ENCODE data around the gene POLR3A. TPM values are rescaled to one million over a fixed set of nuclear protein-coding genes. Genes with fewer than 3 reads are reported as not detected.

Gene POLR3A
- total RNA-seq, 1 donor from 2014 or later, result 27.5 TPM

DNA sequence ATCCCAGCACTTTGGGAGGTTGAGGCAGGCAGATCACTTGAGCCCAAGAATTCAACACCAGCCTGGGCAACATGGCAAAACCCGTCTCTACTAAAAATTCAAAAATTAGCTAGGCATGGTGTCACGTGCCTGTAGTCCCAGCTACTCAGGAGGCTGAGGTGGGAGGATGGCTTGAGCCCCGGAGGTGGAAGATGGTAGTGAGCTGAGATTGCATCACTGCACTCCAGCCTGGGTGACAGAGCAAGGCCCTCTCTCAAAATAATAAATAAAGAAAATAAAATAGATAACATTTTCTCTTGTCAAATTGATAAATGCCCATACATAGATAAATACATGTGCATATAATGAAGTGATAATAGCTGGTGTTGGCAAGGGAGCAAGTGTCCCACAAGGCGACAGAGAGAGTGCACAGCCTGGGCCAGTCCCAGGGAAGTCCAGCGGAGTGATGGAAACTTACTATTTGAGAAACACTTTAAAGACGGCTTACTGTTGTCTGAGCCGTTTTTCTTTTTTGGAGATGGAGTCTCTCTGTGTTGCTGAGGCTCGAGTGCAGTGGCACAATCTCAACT, 69.3 kb downstream of the POLR3A start:
- peaks cover 9% of the 10 kb centered on the region for H3K9me3 Mint-ChIP-seq (ENCODE audit: low read depth)
- DNase-seq (ENCODE audit: low spot score, unreplicated experiment), result no peak
- H3K4me3 Mint-ChIP-seq (ENCODE audit: low read depth), result no peak overlapping the region
- no peaks in the 10 kb centered on the region for H3K27me3 Mint-ChIP-seq
- H3K4me1 Mint-ChIP-seq (ENCODE audit: low read depth), result peaks cover 7% of the 10 kb centered on the region
- peaks cover 5% of the 10 kb centered on the region for H3K36me3 Mint-ChIP-seq (ENCODE audit: insufficient read depth)
- TF ChIP-seq, protein P1, sequence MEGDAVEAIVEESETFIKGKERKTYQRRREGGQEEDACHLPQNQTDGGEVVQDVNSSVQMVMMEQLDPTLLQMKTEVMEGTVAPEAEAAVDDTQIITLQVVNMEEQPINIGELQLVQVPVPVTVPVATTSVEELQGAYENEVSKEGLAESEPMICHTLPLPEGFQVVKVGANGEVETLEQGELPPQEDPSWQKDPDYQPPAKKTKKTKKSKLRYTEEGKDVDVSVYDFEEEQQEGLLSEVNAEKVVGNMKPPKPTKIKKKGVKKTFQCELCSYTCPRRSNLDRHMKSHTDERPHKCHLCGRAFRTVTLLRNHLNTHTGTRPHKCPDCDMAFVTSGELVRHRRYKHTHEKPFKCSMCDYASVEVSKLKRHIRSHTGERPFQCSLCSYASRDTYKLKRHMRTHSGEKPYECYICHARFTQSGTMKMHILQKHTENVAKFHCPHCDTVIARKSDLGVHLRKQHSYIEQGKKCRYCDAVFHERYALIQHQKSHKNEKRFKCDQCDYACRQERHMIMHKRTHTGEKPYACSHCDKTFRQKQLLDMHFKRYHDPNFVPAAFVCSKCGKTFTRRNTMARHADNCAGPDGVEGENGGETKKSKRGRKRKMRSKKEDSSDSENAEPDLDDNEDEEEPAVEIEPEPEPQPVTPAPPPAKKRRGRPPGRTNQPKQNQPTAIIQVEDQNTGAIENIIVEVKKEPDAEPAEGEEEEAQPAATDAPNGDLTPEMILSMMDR (IDR thresholded peaks at IDR 0.05; ENCODE audit: unreplicated experiment), result no peak
- H3K27ac Mint-ChIP-seq, result no peak overlapping the region

DNA sequence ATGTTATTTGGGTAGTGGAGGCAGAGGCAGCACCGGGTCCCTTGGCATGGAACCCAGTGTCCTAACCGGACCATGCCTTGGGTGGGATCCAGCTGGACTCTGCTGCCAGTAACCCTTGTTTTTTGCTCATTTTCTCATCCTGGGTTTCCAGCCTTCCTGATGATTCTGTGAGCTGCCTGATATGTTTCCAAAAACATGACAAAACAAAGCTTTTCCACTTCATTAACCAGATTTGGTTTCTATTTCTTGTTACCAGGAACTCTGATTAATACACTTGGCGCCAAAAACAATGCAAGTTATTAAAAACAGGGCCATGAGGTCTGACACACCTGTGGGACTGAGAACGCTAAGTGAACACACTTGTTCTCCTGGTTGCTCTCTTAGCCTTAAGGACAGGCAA, 69.9 kb downstream of the POLR3A start:
- TF ChIP-seq, protein P1 (IDR thresholded peaks at IDR 0.05; ENCODE audit: unreplicated experiment), result no peak
- Mint-ChIP-seq H3K9me3 (ENCODE audit: low read depth) (peaks cover 5% of the 10 kb centered on the region), H3K27ac (no peak overlapping the region), H3K4me1 (ENCODE audit: low read depth) (peaks cover 8% of the 10 kb centered on the region), H3K36me3 (ENCODE audit: insufficient read depth) (peaks cover 2% of the 10 kb centered on the region), H3K4me3 (ENCODE audit: low read depth) (no peak overlapping the region), H3K27me3 (no peaks in the 10 kb centered on the region)
- DNase-seq (ENCODE audit: low spot score, unreplicated experiment), result no peak

DNA sequence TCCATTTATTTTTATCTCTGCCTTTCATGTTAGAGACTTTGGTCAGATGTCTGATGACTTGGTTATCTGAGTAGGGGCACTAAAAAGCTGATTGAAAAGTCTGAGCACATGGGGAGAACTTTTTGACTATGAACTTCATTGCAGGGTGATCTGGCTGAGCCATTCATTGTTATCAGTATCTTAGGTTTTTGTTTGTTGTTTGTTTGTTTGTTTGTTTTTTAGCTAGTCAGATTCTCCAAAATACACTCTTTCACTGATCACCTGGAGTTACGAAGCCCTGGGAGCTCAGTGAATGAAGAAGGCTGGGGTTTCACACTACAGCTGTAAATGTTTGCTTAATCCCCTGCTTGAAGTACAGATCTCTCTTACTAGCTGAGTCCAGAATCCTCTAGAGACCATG, 74.2 kb downstream of the POLR3A start:
- Mint-ChIP-seq H3K9me3 (ENCODE audit: low read depth) (peaks cover 5% of the 10 kb centered on the region), H3K4me3 (ENCODE audit: low read depth) (no peak overlapping the region), H3K27ac (peak overlapping the region; percentile 44), H3K36me3 (ENCODE audit: insufficient read depth) (peaks cover 4% of the 10 kb centered on the region), H3K27me3 (no peaks in the 10 kb centered on the region), H3K4me1 (ENCODE audit: low read depth) (peaks cover 4% of the 10 kb centered on the region)
- DNase-seq (ENCODE audit: low spot score, unreplicated experiment), result no peak
- TF ChIP-seq, protein P1 (IDR thresholded peaks at IDR 0.05; ENCODE audit: unreplicated experiment), result no peak

DNA sequence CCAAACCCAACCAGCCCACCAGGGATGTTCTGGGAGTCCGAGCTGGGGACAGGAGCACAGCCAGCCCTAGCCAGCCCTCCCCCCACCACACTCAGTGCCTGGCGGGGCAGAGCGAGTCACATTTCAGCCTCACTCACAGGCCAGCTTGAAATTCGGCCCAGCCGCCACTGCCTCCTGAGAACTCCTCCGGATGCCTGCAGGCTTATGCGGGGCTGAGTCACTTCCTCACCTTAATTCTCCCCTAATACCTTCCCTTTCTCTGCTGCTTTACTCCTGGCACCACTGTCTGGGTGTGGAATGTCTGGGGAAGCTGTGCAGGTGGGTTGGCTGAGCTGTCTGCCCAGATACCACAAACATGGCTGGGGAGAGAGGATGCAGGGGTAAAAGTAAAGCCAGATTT, 80.1 kb downstream of the POLR3A start:
- no peak overlapping the region for H3K27ac Mint-ChIP-seq
- peaks cover 3% of the 10 kb centered on the region for H3K4me1 Mint-ChIP-seq (ENCODE audit: low read depth)
- peaks cover 5% of the 10 kb centered on the region for H3K9me3 Mint-ChIP-seq (ENCODE audit: low read depth)
- no peak for DNase-seq (ENCODE audit: low spot score, unreplicated experiment)
- H3K4me3 Mint-ChIP-seq (ENCODE audit: low read depth), result no peak overlapping the region
- peaks cover 4% of the 10 kb centered on the region for H3K36me3 Mint-ChIP-seq (ENCODE audit: insufficient read depth)
- TF ChIP-seq, protein P1 (IDR thresholded peaks at IDR 0.05; ENCODE audit: unreplicated experiment), result no peak
- no peaks in the 10 kb centered on the region for H3K27me3 Mint-ChIP-seq

DNA sequence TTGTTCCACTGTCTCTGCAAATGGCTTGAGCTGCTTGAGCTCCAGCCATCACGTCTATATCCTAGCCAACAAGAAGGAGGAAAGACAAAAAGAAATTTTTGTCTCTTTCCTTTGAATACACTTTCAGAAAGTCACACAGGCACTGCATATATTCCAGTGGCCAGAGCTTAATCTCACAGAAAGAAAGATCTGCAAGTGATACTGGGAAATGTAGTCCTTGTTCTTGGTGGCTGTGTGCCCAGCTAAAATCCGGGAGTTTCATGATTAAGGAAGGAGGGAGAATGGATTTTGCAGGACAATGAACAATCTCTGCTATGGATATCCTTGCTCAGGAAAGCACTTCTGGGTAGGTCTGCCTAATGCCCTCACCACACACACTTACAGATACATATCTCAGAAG, 83.2 kb downstream of the POLR3A start:
- H3K27me3 Mint-ChIP-seq, result no peaks in the 10 kb centered on the region
- H3K4me3 Mint-ChIP-seq (ENCODE audit: low read depth), result no peak overlapping the region
- no peak overlapping the region for H3K27ac Mint-ChIP-seq
- TF ChIP-seq, protein P1 (IDR thresholded peaks at IDR 0.05; ENCODE audit: unreplicated experiment), result no peak
- DNase-seq (ENCODE audit: low spot score, unreplicated experiment), result no peak
- peaks cover 3% of the 10 kb centered on the region for H3K36me3 Mint-ChIP-seq (ENCODE audit: insufficient read depth)
- H3K4me1 Mint-ChIP-seq (ENCODE audit: low read depth), result peaks cover 7% of the 10 kb centered on the region
- peaks cover 5% of the 10 kb centered on the region for H3K9me3 Mint-ChIP-seq (ENCODE audit: low read depth)

Data from progenitor cell of endocrine pancreas (in vitro differentiated cells).